PFSK-1 (cell line): ENCODE data around the gene TRIM8.

Source experiments
- POLR2AphosphoS5 ChIP-seq: IDR thresholded peaks from 2 replicates; pipeline ENCODE4 v1.6.1; 2012; ENCODE audit warnings: low read depth, mild to moderate bottlenecking, control low read depth, low read length, moderate library complexity
- REST ChIP-seq, 2 experiments: IDR thresholded peaks; 2 replicates each; pipeline versions ENCODE4 v1.6.1 to v1.8.0; 2011 to 2012; ENCODE audit warnings: low read depth in 2 of 2, low read length in 2 of 2, control low read depth in 1 of 2, inconsistent platforms in 1 of 2, mild to moderate bottlenecking in 1 of 2, moderate library complexity in 1 of 2; ENCODE audit not compliant: insufficient read depth in 1 of 2
- SIN3A ChIP-seq: IDR thresholded peaks from 2 replicates; pipeline ENCODE4 v1.6.1; 2012; ENCODE audit warnings: mild to moderate bottlenecking, low read length, moderate library complexity, borderline replicate concordance; ENCODE audit not compliant: insufficient read depth
- TAF1 ChIP-seq: IDR thresholded peaks from 2 replicates; pipeline ENCODE4 v1.6.1; 2012; ENCODE audit warnings: low read length, control low read depth, borderline replicate concordance; ENCODE audit not compliant: insufficient read depth

GRCh38 chr10:102701796-102702195 is 57.5 kb downstream of the TRIM8 start:
- TF ChIP-seq POLR2AphosphoS5 = no peak
- TF ChIP-seq TAF1 = no peak
- TF ChIP-seq REST (IDR thresholded peaks at IDR 0.05; ENCODE audit: insufficient read depth in 1 of 2, low read depth in 2 of 2, low read length in 2 of 2) = no peak
- TF ChIP-seq SIN3A = no peak
